Smooth muscle cell (in vitro differentiated cells): ENCODE results near the gene SEC61A2. TPM values are rescaled to one million over a fixed set of nuclear protein-coding genes. Genes with fewer than 3 reads are reported as not detected.

Source experiments
- DNase-seq: peaks from one replicate; lab custom pipeline; 2025; ENCODE audit not compliant: unreplicated experiment; lab: John Stamatoyannopoulos, UW
- H2AFZ ChIP-seq: fragments of 200-600 bp; sonication (generic); 2 replicates; pipeline ENCODE4 v1.6.0; 2016; ENCODE audit warnings: antibody characterized with exemption, low read depth, mild to moderate bottlenecking
- H3F3A ChIP-seq: fragments of 200-600 bp; sonication (generic); 2 replicates; pipeline ENCODE4 v1.6.0; 2017; ENCODE audit warnings: antibody characterized with exemption, low read depth
- H3K27ac ChIP-seq: fragments of 200-600 bp; sonication (generic); 2 replicates; pipeline ENCODE4 v1.5.1; 2016; ENCODE audit warnings: low read depth, mild to moderate bottlenecking
- H3K27me3 ChIP-seq: fragments of 200-600 bp; sonication (generic); 2 replicates; pipeline ENCODE4 v1.6.1; 2016; ENCODE audit warnings: low read depth, mild to moderate bottlenecking
- H3K36me3 ChIP-seq: fragments of 200-600 bp; sonication (generic); 2 replicates; pipeline ENCODE4 v1.5.1; 2016; ENCODE audit warnings: low read depth
- H3K4me1 ChIP-seq: fragments of 200-600 bp; sonication (generic); 2 replicates; pipeline ENCODE4 v1.5.1; 2016; ENCODE audit warnings: low read depth
- H3K4me2 ChIP-seq: fragments of 200-600 bp; sonication (generic); 2 replicates; pipeline ENCODE4 v1.6.0; 2016; ENCODE audit warnings: mild to moderate bottlenecking
- H3K4me3 ChIP-seq: fragments of 200-600 bp; sonication (generic); 2 replicates; pipeline ENCODE4 v1.5.1; 2016; ENCODE audit warnings: mild to moderate bottlenecking
- H3K79me2 ChIP-seq: fragments of 200-600 bp; sonication (generic); 2 replicates; pipeline ENCODE4 v1.6.0; 2016; ENCODE audit warnings: low read depth, mild to moderate bottlenecking
- H3K9ac ChIP-seq: fragments of 200-600 bp; sonication (generic); 2 replicates; pipeline ENCODE4 v1.6.0; 2016; ENCODE audit warnings: low read depth
- H3K9me3 ChIP-seq: fragments of 200-600 bp; sonication (generic); replicated peaks from 2 replicates; pipeline ENCODE4 v1.5.1; 2016; ENCODE audit warnings: low read depth
- H4K20me1 ChIP-seq: fragments of 200-600 bp; sonication (generic); 2 replicates; pipeline ENCODE4 v1.6.0; 2016; ENCODE audit warnings: low read depth
- WGBS: methylation state at CpG from one replicate; pipeline ENCODE4 v1.1.7; 2016; ENCODE audit warnings: low lambda C conversion rate; 5-methylcytosine and 5-hydroxymethylcytosine counted together
- polyA plus RNA-seq: library from polyadenylated mRNA; unstranded; fragments of >200 nt; fragmentation: Nextera tagmentation; extraction: Ambion mirVana; gene quantifications from 2 replicates; pipeline ENCODE4 v1.2.1, GENCODE V29; 2016
- total RNA-seq: library from RNA; depleted of rRNA; stranded (reverse); fragments of >200 nt; gene quantifications from 2 replicates; pipeline ENCODE4 v1.2.3, GENCODE V29; 2014
- TF ChIP-seq, protein P1 (sequence below): fragments of 200-600 bp; sonication (generic); IDR thresholded peaks from 2 replicates; pipeline ENCODE4 v1.5.1; 2017; ENCODE audit warnings: borderline replicate concordance, mild to moderate bottlenecking, antibody characterized with exemption; ENCODE audit not compliant: insufficient read depth, poor library complexity, severe bottlenecking

The SEC61A2 gene
- total and polyA plus RNA-seq, 2 experiments from 2014 or later: 9.7 to 14.2 TPM

DNA sequence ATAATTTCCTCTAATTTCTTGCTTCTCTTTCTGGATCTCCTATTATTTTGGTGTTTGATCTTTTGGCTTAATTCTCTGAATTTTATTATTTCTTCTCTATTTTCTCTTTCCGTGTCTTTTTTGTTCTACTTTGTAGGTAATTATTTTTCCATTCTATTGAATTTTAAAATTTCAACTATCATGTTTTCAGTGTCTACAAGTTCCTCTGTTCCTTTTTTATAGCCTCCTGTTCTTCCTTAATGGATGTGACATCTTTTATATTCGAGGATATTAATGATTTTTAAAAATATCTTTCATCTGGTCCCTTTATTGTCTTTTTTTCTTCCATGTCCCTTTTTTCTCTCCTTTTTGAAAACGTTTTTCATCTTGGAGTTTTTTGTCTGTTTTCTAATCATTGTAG is 77.6 kb downstream of the SEC61A2 start:
- Histone ChIP-seq H3K27ac (no peak overlapping the region), H3K79me2 (peaks cover 36% of the 10 kb centered on the region), H3K4me3 (no peak overlapping the region), H3K36me3 (peaks cover 15% of the 10 kb centered on the region), H2AFZ (no peak overlapping the region), H3K4me1 (no peaks in the 10 kb centered on the region), H3K27me3 (no peaks in the 10 kb centered on the region), H3K9ac (no peak overlapping the region), H3F3A (peaks cover 3% of the 10 kb centered on the region), H4K20me1 (peaks cover 18% of the 10 kb centered on the region), H3K4me2 (no peak overlapping the region), H3K9me3 (no peaks in the 10 kb centered on the region)
- TF ChIP-seq, protein P1, sequence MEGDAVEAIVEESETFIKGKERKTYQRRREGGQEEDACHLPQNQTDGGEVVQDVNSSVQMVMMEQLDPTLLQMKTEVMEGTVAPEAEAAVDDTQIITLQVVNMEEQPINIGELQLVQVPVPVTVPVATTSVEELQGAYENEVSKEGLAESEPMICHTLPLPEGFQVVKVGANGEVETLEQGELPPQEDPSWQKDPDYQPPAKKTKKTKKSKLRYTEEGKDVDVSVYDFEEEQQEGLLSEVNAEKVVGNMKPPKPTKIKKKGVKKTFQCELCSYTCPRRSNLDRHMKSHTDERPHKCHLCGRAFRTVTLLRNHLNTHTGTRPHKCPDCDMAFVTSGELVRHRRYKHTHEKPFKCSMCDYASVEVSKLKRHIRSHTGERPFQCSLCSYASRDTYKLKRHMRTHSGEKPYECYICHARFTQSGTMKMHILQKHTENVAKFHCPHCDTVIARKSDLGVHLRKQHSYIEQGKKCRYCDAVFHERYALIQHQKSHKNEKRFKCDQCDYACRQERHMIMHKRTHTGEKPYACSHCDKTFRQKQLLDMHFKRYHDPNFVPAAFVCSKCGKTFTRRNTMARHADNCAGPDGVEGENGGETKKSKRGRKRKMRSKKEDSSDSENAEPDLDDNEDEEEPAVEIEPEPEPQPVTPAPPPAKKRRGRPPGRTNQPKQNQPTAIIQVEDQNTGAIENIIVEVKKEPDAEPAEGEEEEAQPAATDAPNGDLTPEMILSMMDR: no peak
- DNase-seq: no peak
- 52% methylated on average over 3 of the region's 3 CpGs for WGBS

DNA sequence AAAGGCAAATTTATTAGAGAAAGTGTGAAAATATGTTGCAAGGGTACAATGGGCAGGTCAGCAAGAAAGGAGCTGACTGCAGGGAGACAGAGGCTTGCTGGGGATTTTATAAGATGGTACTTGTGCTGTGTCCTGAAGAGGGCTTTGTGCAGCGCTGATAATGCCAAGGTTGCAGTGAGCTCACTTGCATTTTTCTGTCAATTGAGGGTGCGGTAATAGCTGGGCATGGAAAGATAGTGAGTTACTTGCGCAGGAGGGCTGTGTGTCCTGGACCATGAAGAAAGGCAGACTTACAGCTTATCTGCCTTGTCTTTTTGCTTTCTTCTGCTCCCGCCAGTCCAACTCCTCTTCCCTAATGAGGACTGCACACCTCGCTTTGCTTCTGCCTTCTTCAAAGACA is 79.0 kb downstream of the SEC61A2 start:
- Histone ChIP-seq H3K4me1 (no peaks in the 10 kb centered on the region), H3K4me2 (no peak overlapping the region), H3K36me3 (peaks cover 15% of the 10 kb centered on the region), H3K27me3 (no peaks in the 10 kb centered on the region), H3K4me3 (no peak overlapping the region), H3F3A (peaks cover 3% of the 10 kb centered on the region), H4K20me1 (peaks cover 10% of the 10 kb centered on the region), H3K9me3 (no peaks in the 10 kb centered on the region), H2AFZ (no peak overlapping the region), H3K27ac (no peak overlapping the region), H3K79me2 (peaks cover 28% of the 10 kb centered on the region), H3K9ac (no peak overlapping the region)
- no peak for DNase-seq
- TF ChIP-seq, protein P1: no peak
- over 99% methylated on average over 5 of the region's 5 CpGs for WGBS

DNA sequence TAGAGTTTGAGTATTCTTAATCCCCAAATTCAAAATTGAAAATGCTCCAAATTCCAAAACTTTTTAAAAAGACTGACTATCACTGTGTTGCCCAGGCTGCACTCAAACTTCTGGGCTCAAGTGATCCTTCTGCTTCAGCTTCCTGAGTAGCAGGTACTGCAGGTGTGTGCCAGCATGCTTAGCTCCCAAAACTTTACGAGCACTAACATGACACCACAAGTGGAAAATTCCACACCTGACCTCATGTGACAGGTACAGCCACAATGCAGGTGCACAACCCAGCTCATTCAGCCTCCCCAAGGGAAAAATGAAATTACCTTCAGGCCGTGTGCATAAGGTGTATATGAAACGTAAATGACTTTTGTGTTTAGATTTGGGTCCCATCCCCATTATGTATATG is 83.0 kb downstream of the SEC61A2 start:
- Histone ChIP-seq H3K9ac (no peak overlapping the region), H3F3A (peaks cover 3% of the 10 kb centered on the region), H3K4me1 (no peaks in the 10 kb centered on the region), H3K4me2 (no peak overlapping the region), H2AFZ (no peak overlapping the region), H3K9me3 (no peaks in the 10 kb centered on the region), H3K27me3 (no peaks in the 10 kb centered on the region), H3K27ac (no peak overlapping the region), H4K20me1 (peaks cover 6% of the 10 kb centered on the region), H3K79me2 (peaks cover 5% of the 10 kb centered on the region), H3K4me3 (no peak overlapping the region), H3K36me3 (peaks cover 20% of the 10 kb centered on the region)
- WGBS: 94% methylated on average over 3 of the region's 3 CpGs
- DNase-seq: no peak
- TF ChIP-seq, protein P1: no peak

DNA sequence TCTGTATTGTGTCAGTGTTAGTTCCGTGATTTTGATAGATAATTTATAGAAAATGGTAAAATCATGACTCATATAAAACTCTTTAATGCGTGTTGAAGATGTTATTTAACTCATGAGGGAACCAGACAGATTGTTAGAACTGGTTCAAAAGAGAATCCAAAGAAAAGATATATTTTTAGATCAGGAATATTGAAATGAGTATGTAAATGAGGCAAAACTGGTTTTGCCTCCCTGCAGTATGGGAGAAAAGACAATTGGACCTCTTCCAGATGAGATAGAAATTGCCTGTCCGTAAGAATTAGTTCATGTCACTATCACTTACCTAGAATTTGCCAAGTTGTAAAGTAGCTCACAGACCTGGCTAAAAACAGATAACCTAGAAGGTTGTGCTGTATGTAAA is 84.1 kb downstream of the SEC61A2 start:
- H3K79me2 ChIP-seq: peaks cover 5% of the 10 kb centered on the region
- no peak overlapping the region for H3K4me3 ChIP-seq
- H3K36me3 ChIP-seq: peaks cover 19% of the 10 kb centered on the region
- H3K4me2 ChIP-seq: no peak overlapping the region
- DNase-seq: no peak
- no peak overlapping the region for H3K27ac ChIP-seq
- no peak overlapping the region for H3K9ac ChIP-seq
- WGBS: 97% methylated on average over 3 of the region's 3 CpGs
- H3K27me3 ChIP-seq: no peaks in the 10 kb centered on the region
- no peaks in the 10 kb centered on the region for H3K4me1 ChIP-seq
- TF ChIP-seq, protein P1: no peak
- no peak overlapping the region for H2AFZ ChIP-seq
- H3K9me3 ChIP-seq: no peaks in the 10 kb centered on the region
- H3F3A ChIP-seq: peaks cover 3% of the 10 kb centered on the region
- peaks cover 6% of the 10 kb centered on the region for H4K20me1 ChIP-seq
